SIG-M5 treated with dmso at 0.1 percent for 504 hours (cell line): ENCODE results near the gene TRAPPC3L.

Experiments used
- DNase-seq: peaks from one replicate; lab custom pipeline; 2025; ENCODE audit not compliant: unreplicated experiment; lab: John Stamatoyannopoulos, UW

TRAPPC3L gene

GRCh38 chr6:116545651-116546050, at the start of gene TRAPPC3L:
TSS of gene TRAPPC3L (minus strand) at chr6:116545684. CDS start at chr6:116545514, 170 bp downstream.
- DNase-seq, result no peak

- DNase-seq, result no peak
Measured at GRCh38 chr6:116595247-116595646, 49.8 kb upstream of the TRAPPC3L start.

- no peak for DNase-seq
Measured at GRCh38 chr6:116586738-116587137, 41.3 kb upstream of the TRAPPC3L start.

- DNase-seq, result no peak
Measured at GRCh38 chr6:116586276-116586675, 40.8 kb upstream of the TRAPPC3L start.

GRCh38 chr6:116580198-116580597, 34.7 kb upstream of the TRAPPC3L start:
- no peak for DNase-seq

- no peak for DNase-seq
Measured at GRCh38 chr6:116579143-116579542, 33.7 kb upstream of the TRAPPC3L start.

GRCh38 chr6:116578335-116578734, 32.9 kb upstream of the TRAPPC3L start:
- no peak for DNase-seq

- no peak for DNase-seq
Measured at GRCh38 chr6:116577486-116577885, 32.0 kb upstream of the TRAPPC3L start.

GRCh38 chr6:116575227-116575626, 29.7 kb upstream of the TRAPPC3L start:
- no peak for DNase-seq

GRCh38 chr6:116572162-116572561, 26.7 kb upstream of the TRAPPC3L start:
- DNase-seq, result peak; percentile 1

GRCh38 chr6:116571683-116572000, 26.2 kb upstream of the TRAPPC3L start:
- DNase-seq, result no peak

GRCh38 chr6:116570856-116571682, 25.6 kb upstream of the TRAPPC3L start, which contains the start of gene RWDD1:
TSS of gene RWDD1 (plus strand) at chr6:116571504. CDS start at chr6:116571583, 79 bp downstream.
- peak; percentile 98 for DNase-seq

GRCh38 chr6:116568821-116569755, 23.6 kb upstream of the TRAPPC3L start:
- DNase-seq, result no peak

GRCh38 chr6:116568111-116568510, 22.6 kb upstream of the TRAPPC3L start:
- DNase-seq, result no peak

GRCh38 chr6:116564921-116565872, 19.7 kb upstream of the TRAPPC3L start:
- DNase-seq, result no peak

- no peak for DNase-seq
Measured at GRCh38 chr6:116564311-116564710, 18.8 kb upstream of the TRAPPC3L start.

- no peak for DNase-seq
Measured at GRCh38 chr6:116563830-116564229, 18.3 kb upstream of the TRAPPC3L start.

- no peak for DNase-seq
Measured at GRCh38 chr6:116562614-116563013, 17.1 kb upstream of the TRAPPC3L start.

- no peak for DNase-seq
Measured at GRCh38 chr6:116562019-116562403, 16.5 kb upstream of the TRAPPC3L start.

- DNase-seq, result peak; percentile 70
Measured at GRCh38 chr6:116561377-116562018, 16.0 kb upstream of the TRAPPC3L start.
